HepG2 (cell line): Measurements from ENCODE around the gene CHPF. TPM values are rescaled to one million over a fixed set of nuclear protein-coding genes. Genes with fewer than 3 reads are reported as not detected.

Source experiments
- CREB1 ChIP-seq, 2 experiments: fragments of 450-650 bp in 1 of 2; IDR thresholded peaks; 2 replicates each; pipeline ENCODE4 v1.6.1; 2016 to 2017; ENCODE audit warnings: control low read depth in 1 of 2, mild to moderate bottlenecking in 1 of 2, missing compliant biosample characterization in 1 of 2, missing genetic modification characterization in 1 of 2
- KLF6 ChIP-seq: IDR thresholded peaks from 2 replicates; pipeline ENCODE4 v1.8.0; 2016; ENCODE audit warnings: missing biosample characterization, missing genetic modification reagents
- SOX6 ChIP-seq, 2 experiments: fragments of 450-650 bp in 1 of 2; sonication (generic) in 1 of 2; formaldehyde crosslinking in 1 of 2; IDR thresholded peaks; 2 replicates each; pipeline versions ENCODE4 v1.4.0 to v1.6.1; 2017 to 2020; ENCODE audit warnings: antibody characterized with exemption in 1 of 2, mild to moderate bottlenecking in 1 of 2, missing genetic modification reagents in 1 of 2
- ZIK1 ChIP-seq: sonication (generic); formaldehyde crosslinking; IDR thresholded peaks from 2 replicates; pipeline ENCODE4 v1.5.0; 2020; ENCODE audit warnings: mild to moderate bottlenecking, low read depth, missing genetic modification reagents, borderline replicate concordance
- ZNF891 ChIP-seq: sonication (generic); formaldehyde crosslinking; IDR thresholded peaks from 2 replicates; pipeline ENCODE4 v1.5.0; 2020; ENCODE audit warnings: mild to moderate bottlenecking, missing genetic modification reagents
- polyA plus RNA-seq, 8 experiments: library from polyadenylated mRNA; depleted of rRNA in 3 of 8; stranded (reverse) in 7 of 8; unstranded in 1 of 8; fragments of >200 nt; fragmentation: Illumina TruSeq in 4 of 8; extraction: Trizol in 4 of 8; gene quantifications; 2 replicates each; pipeline versions ENCODE4 v1.2.1 to v1.2.3, GENCODE V29; 2011 to 2016; ENCODE audit warnings: low read depth in 4 of 8, missing spikeins in 1 of 8, mixed read lengths in 1 of 8; ENCODE audit not compliant: insufficient read depth in 1 of 8
- total RNA-seq, 5 experiments: library from RNA; depleted of rRNA; stranded (reverse); fragments of >200 nt; fragmentation: Illumina TruSeq; extraction: Trizol; gene quantifications; 2 replicates each; pipeline ENCODE4 v1.2.3, GENCODE V29; 2016; ENCODE audit warnings: low read depth in 1 of 5
- TF ChIP-seq, protein P1 (sequence below): sonication (generic); formaldehyde crosslinking; IDR thresholded peaks from 2 replicates; pipeline ENCODE4 v1.4.0; 2020; ENCODE audit warnings: mild to moderate bottlenecking, missing genetic modification reagents
- TF ChIP-seq, protein P2 (sequence below): sonication (generic); formaldehyde crosslinking; IDR thresholded peaks from 2 replicates; pipeline ENCODE4 v1.4.0; 2020; ENCODE audit warnings: missing genetic modification reagents
- TF ChIP-seq, protein P3 (sequence below): sonication (generic); formaldehyde crosslinking; IDR thresholded peaks from 2 replicates; pipeline ENCODE4 v1.4.0; 2020; ENCODE audit warnings: mild to moderate bottlenecking, missing genetic modification reagents, borderline replicate concordance
- TF ChIP-seq, protein P4 (sequence below): conservative IDR thresholded peaks from 2 replicates; pipeline ENCODE4 v1.6.1; 2018; ENCODE audit warnings: missing genetic modification reagents

The CHPF gene
- total and polyA plus RNA-seq, 2 of the 13 experiments (the other 11 are each of a cell fraction or from before 2014, with no cell fraction given) = 79.6 to 111 TPM

DNA sequence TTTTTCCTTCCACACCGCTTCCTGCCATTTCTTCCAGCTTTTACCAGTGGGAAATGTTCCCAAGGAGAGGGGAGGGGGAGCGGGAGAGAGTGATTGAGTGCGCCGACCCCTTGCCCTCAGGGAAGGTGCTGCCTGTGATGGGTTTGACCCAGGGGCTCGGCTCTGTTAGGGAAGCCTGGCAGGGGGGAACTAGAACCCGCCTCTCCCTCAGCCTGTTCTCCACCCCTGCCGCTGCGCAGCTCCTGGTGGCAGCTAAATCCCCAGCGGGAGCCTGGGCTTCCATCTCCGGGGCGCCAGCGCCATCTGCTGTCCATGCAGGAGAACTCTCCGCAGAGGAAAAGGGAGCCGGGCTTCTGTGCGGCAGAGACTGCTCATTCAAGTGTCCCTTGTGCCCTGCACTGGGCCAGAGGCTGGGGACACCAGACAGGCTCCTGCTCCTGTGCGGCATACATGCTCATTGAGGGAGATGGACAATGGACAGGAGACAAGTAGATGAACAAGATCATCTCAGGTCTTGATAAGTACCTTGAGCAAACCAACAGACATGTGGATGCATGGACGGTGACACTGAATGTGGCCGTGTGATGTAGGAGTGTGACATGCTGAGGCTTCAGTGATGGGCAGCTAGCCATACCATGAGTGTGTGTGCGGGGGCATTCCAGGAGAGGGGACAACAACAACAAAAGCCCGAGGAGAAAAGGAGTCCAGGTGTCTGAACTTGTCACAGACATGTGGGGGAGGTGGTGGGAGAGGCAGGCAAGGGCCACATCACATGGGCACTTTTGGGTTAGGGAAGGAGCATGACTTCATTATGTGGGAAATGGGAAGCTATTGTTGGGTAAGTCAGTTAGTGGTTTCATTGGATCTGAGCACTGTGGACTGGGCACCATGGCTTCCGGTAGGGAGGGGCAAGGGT is 13.3 kb downstream of the CHPF start (continued):
- TF ChIP-seq, protein P1, sequence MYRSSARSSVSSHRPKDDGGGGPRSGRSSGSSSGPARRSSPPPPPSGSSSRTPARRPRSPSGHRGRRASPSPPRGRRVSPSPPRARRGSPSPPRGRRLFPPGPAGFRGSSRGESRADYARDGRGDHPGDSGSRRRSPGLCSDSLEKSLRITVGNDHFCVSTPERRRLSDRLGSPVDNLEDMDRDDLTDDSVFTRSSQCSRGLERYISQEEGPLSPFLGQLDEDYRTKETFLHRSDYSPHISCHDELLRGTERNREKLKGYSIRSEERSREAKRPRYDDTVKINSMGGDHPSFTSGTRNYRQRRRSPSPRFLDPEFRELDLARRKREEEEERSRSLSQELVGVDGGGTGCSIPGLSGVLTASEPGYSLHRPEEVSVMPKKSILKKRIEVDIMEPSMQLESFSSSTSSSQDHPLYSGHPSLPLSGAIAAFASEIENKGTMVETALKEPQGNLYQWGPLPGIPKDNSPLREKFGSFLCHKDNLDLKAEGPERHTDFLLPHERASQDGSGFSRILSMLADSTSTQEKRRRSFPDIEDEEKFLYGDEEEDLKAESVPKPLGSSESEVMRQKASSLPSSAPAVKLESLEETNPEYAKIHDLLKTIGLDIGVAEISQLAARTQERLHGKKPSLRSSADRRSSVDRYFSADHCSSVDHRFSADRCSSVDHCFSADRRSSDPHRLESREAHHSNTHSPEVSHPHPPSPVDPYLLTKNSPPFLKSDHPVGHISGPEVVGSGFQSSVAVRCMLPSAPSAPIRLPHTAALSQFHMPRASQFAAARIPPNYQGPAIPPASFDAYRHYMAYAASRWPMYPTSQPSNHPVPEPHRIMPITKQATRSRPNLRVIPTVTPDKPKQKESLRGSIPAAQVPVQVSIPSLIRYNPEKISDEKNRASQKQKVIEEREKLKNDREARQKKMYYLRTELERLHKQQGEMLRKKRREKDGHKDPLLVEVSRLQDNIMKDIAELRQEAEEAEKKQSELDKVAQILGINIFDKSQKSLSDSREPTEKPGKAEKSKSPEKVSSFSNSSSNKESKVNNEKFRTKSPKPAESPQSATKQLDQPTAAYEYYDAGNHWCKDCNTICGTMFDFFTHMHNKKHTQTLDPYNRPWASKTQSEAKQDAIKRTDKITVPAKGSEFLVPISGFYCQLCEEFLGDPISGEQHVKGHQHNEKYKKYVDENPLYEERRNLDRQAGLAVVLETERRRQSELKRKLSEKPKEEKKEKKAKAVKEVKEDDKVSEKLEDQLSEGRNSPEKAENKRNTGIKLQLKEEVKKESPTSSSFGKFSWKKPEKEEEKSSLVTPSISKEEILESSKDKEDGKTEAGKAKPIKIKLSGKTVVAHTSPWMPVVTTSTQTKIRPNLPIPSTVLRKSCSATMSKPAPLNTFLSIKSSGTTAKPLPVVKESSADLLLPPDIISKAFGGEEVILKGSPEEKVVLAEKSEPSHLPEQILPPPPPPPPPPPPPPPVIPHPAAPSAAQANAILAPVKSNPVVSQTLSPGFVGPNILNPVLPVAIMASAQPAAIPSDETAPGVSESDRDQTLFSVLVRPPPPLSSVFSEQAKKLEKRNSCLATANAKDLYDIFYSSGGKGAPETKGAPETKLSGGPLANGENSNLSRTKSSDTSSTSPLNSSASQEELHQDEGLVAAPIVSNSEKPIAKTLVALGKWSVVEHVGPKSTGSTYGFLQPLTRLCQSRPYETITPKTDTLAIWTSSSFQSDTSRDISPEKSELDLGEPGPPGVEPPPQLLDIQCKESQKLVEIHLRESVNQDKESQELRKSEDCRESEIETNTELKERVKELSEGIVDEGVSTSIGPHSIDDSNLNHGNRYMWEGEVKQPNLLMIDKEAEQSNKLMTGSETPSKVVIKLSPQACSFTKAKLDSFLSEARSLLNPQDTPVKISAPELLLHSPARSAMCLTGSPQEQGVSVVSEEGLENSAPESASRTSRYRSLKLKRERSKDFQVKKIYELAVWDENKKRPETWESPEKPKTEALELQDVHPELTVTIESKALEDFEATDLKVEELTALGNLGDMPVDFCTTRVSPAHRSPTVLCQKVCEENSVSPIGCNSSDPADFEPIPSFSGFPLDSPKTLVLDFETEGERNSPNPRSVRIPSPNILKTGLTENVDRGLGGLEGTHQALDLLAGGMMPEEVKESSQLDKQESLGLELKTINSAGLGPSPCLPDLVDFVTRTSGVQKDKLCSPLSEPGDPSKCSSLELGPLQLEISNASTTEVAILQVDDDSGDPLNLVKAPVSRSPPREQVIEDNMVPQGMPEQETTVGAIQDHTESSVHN (CRISPR knock-in tag) = no peak
- TF ChIP-seq CREB1 (IDR thresholded peaks at IDR 0.05) = no peak
- no peak for TF ChIP-seq CREB1 (CRISPR knock-in tag; IDR thresholded peaks at IDR 0.05)
- TF ChIP-seq ZIK1 (CRISPR knock-in tag) = no peak
- peak; percentile 63; the same call in 1 of the 2 replicates for TF ChIP-seq ZNF891 (CRISPR knock-in tag)
- TF ChIP-seq, protein P2, sequence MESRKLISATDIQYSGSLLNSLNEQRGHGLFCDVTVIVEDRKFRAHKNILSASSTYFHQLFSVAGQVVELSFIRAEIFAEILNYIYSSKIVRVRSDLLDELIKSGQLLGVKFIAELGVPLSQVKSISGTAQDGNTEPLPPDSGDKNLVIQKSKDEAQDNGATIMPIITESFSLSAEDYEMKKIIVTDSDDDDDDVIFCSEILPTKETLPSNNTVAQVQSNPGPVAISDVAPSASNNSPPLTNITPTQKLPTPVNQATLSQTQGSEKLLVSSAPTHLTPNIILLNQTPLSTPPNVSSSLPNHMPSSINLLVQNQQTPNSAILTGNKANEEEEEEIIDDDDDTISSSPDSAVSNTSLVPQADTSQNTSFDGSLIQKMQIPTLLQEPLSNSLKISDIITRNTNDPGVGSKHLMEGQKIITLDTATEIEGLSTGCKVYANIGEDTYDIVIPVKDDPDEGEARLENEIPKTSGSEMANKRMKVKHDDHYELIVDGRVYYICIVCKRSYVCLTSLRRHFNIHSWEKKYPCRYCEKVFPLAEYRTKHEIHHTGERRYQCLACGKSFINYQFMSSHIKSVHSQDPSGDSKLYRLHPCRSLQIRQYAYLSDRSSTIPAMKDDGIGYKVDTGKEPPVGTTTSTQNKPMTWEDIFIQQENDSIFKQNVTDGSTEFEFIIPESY = no peak
- TF ChIP-seq, protein P3, sequence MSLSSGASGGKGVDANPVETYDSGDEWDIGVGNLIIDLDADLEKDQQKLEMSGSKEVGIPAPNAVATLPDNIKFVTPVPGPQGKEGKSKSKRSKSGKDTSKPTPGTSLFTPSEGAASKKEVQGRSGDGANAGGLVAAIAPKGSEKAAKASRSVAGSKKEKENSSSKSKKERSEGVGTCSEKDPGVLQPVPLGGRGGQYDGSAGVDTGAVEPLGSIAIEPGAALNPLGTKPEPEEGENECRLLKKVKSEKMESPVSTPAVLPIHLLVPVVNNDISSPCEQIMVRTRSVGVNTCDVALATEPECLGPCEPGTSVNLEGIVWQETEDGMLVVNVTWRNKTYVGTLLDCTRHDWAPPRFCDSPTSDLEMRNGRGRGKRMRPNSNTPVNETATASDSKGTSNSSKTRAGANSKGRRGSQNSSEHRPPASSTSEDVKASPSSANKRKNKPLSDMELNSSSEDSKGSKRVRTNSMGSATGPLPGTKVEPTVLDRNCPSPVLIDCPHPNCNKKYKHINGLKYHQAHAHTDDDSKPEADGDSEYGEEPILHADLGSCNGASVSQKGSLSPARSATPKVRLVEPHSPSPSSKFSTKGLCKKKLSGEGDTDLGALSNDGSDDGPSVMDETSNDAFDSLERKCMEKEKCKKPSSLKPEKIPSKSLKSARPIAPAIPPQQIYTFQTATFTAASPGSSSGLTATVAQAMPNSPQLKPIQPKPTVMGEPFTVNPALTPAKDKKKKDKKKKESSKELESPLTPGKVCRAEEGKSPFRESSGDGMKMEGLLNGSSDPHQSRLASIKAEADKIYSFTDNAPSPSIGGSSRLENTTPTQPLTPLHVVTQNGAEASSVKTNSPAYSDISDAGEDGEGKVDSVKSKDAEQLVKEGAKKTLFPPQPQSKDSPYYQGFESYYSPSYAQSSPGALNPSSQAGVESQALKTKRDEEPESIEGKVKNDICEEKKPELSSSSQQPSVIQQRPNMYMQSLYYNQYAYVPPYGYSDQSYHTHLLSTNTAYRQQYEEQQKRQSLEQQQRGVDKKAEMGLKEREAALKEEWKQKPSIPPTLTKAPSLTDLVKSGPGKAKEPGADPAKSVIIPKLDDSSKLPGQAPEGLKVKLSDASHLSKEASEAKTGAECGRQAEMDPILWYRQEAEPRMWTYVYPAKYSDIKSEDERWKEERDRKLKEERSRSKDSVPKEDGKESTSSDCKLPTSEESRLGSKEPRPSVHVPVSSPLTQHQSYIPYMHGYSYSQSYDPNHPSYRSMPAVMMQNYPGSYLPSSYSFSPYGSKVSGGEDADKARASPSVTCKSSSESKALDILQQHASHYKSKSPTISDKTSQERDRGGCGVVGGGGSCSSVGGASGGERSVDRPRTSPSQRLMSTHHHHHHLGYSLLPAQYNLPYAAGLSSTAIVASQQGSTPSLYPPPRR = peak; percentile 20; the same call in 1 of the 2 replicates
- TF ChIP-seq, protein P4, sequence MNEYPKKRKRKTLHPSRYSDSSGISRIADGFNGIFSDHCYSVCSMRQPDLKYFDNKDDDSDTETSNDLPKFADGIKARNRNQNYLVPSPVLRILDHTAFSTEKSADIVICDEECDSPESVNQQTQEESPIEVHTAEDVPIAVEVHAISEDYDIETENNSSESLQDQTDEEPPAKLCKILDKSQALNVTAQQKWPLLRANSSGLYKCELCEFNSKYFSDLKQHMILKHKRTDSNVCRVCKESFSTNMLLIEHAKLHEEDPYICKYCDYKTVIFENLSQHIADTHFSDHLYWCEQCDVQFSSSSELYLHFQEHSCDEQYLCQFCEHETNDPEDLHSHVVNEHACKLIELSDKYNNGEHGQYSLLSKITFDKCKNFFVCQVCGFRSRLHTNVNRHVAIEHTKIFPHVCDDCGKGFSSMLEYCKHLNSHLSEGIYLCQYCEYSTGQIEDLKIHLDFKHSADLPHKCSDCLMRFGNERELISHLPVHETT = no peak
- no peak for TF ChIP-seq SOX6 (IDR thresholded peaks at IDR 0.05)
- TF ChIP-seq SOX6 (CRISPR knock-in tag; IDR thresholded peaks at IDR 0.05) = no peak
- no peak for TF ChIP-seq KLF6
